Panc1 (cell line): ENCODE results near the gene TXNRD1.

Experiments used
- SIN3A ChIP-seq: IDR thresholded peaks from 2 replicates; pipeline ENCODE4 v1.6.1; 2012; ENCODE audit warnings: low read depth, mild to moderate bottlenecking, low read length, moderate library complexity, borderline replicate concordance; ENCODE audit not compliant: insufficient read depth
- TF ChIP-seq, protein P1 (sequence below): fragments of 450-650 bp; IDR thresholded peaks from 2 replicates; pipeline ENCODE4 v1.5.1; 2017; ENCODE audit warnings: mild to moderate bottlenecking
- TF ChIP-seq, protein P2 (sequence below), 2 experiments: IDR thresholded peaks; 2 replicates each; pipeline ENCODE4 v1.6.1; 2011 to 2012; ENCODE audit warnings: low read depth in 2 of 2, control low read depth in 1 of 2, low read length in 1 of 2, mild to moderate bottlenecking in 1 of 2, moderate library complexity in 1 of 2; ENCODE audit not compliant: insufficient read depth in 1 of 2

DNA sequence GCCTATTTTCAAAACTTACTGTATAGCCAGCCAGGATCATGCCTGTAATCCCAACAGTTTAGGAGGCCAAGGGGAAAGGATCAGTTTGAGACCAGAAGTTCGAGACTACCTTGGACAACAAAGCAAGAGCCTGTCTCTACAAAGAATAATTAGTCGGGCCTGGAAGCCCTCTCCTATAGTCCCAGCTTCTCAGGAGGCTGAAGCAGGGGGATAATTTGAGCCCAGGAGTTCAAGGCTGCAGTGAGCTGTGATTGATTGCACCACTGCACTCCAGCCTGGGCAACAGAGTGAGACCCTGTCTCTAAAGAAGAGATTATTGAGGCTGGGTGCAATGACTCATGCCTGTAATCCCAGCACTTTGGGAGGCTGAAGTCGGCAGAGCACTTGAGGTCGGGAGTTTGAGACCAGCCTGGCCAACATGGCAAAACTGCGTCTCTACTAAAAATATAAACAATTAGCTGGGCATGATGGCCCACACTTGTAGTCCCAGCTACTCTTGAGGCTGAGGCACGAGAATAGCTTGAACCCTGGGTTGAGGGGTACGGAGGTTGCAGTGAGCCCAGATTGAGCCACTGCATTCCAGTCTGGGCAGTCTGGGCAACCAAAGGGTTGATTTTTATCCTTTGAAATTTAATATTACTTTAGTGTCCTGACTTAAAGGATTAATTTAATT, 102.1 kb downstream of the TXNRD1 start:
- TF ChIP-seq SIN3A: no peak
- TF ChIP-seq, protein P1, sequence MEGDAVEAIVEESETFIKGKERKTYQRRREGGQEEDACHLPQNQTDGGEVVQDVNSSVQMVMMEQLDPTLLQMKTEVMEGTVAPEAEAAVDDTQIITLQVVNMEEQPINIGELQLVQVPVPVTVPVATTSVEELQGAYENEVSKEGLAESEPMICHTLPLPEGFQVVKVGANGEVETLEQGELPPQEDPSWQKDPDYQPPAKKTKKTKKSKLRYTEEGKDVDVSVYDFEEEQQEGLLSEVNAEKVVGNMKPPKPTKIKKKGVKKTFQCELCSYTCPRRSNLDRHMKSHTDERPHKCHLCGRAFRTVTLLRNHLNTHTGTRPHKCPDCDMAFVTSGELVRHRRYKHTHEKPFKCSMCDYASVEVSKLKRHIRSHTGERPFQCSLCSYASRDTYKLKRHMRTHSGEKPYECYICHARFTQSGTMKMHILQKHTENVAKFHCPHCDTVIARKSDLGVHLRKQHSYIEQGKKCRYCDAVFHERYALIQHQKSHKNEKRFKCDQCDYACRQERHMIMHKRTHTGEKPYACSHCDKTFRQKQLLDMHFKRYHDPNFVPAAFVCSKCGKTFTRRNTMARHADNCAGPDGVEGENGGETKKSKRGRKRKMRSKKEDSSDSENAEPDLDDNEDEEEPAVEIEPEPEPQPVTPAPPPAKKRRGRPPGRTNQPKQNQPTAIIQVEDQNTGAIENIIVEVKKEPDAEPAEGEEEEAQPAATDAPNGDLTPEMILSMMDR: no peak
- TF ChIP-seq, protein P2, sequence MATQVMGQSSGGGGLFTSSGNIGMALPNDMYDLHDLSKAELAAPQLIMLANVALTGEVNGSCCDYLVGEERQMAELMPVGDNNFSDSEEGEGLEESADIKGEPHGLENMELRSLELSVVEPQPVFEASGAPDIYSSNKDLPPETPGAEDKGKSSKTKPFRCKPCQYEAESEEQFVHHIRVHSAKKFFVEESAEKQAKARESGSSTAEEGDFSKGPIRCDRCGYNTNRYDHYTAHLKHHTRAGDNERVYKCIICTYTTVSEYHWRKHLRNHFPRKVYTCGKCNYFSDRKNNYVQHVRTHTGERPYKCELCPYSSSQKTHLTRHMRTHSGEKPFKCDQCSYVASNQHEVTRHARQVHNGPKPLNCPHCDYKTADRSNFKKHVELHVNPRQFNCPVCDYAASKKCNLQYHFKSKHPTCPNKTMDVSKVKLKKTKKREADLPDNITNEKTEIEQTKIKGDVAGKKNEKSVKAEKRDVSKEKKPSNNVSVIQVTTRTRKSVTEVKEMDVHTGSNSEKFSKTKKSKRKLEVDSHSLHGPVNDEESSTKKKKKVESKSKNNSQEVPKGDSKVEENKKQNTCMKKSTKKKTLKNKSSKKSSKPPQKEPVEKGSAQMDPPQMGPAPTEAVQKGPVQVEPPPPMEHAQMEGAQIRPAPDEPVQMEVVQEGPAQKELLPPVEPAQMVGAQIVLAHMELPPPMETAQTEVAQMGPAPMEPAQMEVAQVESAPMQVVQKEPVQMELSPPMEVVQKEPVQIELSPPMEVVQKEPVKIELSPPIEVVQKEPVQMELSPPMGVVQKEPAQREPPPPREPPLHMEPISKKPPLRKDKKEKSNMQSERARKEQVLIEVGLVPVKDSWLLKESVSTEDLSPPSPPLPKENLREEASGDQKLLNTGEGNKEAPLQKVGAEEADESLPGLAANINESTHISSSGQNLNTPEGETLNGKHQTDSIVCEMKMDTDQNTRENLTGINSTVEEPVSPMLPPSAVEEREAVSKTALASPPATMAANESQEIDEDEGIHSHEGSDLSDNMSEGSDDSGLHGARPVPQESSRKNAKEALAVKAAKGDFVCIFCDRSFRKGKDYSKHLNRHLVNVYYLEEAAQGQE (IDR thresholded peaks at IDR 0.05; ENCODE audit: insufficient read depth in 1 of 2, low read depth in 2 of 2, low read length in 1 of 2): no peak
